GM12872 (cell line): ENCODE measurements around the gene HILPDA.

Experiments used
- TF ChIP-seq, protein P1 (sequence below): IDR thresholded peaks from 3 replicates; pipeline ENCODE4 v1.5.1; 2011; ENCODE audit warnings: low read depth, mild to moderate bottlenecking, low read length, moderate library complexity; ENCODE audit not compliant: insufficient read depth

HILPDA gene

GRCh38 chr7:128410451-128410753 lies 45.3 kb upstream of the HILPDA start:
- TF ChIP-seq, protein P1, sequence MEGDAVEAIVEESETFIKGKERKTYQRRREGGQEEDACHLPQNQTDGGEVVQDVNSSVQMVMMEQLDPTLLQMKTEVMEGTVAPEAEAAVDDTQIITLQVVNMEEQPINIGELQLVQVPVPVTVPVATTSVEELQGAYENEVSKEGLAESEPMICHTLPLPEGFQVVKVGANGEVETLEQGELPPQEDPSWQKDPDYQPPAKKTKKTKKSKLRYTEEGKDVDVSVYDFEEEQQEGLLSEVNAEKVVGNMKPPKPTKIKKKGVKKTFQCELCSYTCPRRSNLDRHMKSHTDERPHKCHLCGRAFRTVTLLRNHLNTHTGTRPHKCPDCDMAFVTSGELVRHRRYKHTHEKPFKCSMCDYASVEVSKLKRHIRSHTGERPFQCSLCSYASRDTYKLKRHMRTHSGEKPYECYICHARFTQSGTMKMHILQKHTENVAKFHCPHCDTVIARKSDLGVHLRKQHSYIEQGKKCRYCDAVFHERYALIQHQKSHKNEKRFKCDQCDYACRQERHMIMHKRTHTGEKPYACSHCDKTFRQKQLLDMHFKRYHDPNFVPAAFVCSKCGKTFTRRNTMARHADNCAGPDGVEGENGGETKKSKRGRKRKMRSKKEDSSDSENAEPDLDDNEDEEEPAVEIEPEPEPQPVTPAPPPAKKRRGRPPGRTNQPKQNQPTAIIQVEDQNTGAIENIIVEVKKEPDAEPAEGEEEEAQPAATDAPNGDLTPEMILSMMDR, result no peak

GRCh38 chr7:128415217-128415785 lies 40.4 kb upstream of the HILPDA start:
- TF ChIP-seq, protein P1, result no peak

DNA sequence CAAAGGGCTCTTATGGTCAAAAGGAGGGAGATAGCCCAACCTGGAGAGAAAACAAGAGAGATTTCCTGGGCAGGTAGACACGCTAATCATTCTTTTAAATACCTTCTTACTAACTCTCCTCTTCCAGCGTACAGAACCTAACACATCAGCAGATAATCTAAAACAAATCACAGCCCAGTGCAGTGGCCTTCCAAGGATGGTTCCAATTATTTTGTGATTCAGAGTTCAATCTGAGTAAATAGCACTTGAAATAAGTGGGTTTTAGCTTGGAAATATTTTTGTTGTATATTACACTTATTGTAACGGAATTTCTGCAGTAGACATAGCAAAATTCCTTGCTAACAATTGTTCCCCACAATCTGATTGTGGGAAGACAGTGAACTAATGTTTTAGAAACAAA lies 38.6 kb upstream of the HILPDA start:
- TF ChIP-seq, protein P1, result no peak

DNA sequence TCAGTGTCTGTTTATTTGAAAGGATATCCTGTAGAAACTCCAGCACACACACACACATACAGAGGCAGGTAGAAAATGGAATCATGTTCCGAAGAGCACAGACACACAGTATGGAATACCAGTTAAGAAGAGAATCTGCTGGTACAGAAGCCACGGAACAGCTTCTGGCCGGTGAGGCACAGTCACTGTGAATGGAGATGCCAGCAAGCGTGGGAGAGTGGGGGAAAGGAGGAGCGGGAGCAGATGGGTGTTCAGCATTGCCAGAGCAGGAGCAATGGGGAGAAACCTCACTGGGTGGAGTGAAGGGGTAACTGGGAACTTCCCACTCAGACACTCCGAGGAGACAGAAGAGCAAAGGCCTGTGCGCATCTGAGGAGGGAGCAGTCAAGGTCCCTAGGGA lies 36.4 kb upstream of the HILPDA start:
- TF ChIP-seq, protein P1, result no peak

DNA sequence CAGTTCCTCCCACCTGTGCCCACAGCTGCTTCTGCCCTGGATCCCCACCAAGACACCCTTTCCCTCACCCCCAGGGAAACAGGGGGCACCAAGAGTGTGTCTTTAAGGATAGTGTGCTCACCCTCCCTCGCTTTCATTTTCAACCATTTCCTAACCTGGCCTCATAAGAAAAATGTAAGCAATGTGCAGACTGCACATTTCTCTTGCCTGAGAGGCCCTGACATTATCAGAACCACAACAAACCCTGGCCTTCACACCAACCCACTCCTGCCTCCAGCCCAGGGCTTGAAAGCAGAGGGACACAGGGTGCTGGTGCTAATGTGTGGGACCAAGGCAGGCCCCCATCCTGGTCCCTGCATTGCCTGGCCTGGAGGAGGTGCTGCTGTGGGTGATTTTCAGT lies 34.9 kb upstream of the HILPDA start:
- TF ChIP-seq, protein P1, result no peak

GRCh38 chr7:128421384-128421783 lies 34.3 kb upstream of the HILPDA start:
- TF ChIP-seq, protein P1, result no peak

GRCh38 chr7:128422037-128422436 lies 33.6 kb upstream of the HILPDA start:
- TF ChIP-seq, protein P1, result no peak

- TF ChIP-seq, protein P1, result no peak
Observed at GRCh38 chr7:128422842-128423241, 32.8 kb upstream of the HILPDA start.
